ENCODE results near the gene DENND4B.

DENND4B gene

GRCh38 chr1:153968408-153968807, 21.9 kb upstream of the DENND4B start:
- no peak for DNase-seq (ENCODE audit: low read depth in 2 of 2)

- DNase-seq (ENCODE audit: low read depth in 2 of 2), result no peak
Measured at GRCh38 chr1:153968000-153968363, 21.5 kb upstream of the DENND4B start.

- DNase-seq (ENCODE audit: low read depth in 2 of 2), result peak; percentile 68 to 76
Measured at GRCh38 chr1:153967107-153967999, 20.8 kb upstream of the DENND4B start, which contains the start of gene CREB3L4. TSS of gene CREB3L4 (plus strand) at chr1:153967902. CDS start at chr1:153968526, 624 bp downstream.

GRCh38 chr1:153963850-153964331, 17.4 kb upstream of the DENND4B start:
- no peak for DNase-seq (ENCODE audit: low read depth in 2 of 2)

GRCh38 chr1:153963030-153963849, 16.7 kb upstream of the DENND4B start, which contains the start of gene SLC39A1:
TSS of gene SLC39A1 (minus strand) at chr1:153963537. CDS start at chr1:153962715, 822 bp downstream.
- DNase-seq (ENCODE audit: low read depth in 2 of 2), result peak; percentile 88 to 98

GRCh38 chr1:153962088-153963029, 15.8 kb upstream of the DENND4B start:
- DNase-seq (ENCODE audit: low read depth in 2 of 2), result no peak

- DNase-seq (ENCODE audit: low read depth in 2 of 2), result no peak
Measured at GRCh38 chr1:153961421-153961820, 14.9 kb upstream of the DENND4B start.

- no peak for DNase-seq (ENCODE audit: low read depth in 2 of 2)
Measured at GRCh38 chr1:153960206-153960605, 13.7 kb upstream of the DENND4B start.

- DNase-seq (ENCODE audit: low read depth in 2 of 2), result no peak
Measured at GRCh38 chr1:153959454-153959853, 12.9 kb upstream of the DENND4B start.

GRCh38 chr1:153958961-153959260, 12.4 kb upstream of the DENND4B start:
- DNase-seq (ENCODE audit: low read depth in 2 of 2), result no peak

- peak; percentile 94 to 98 for DNase-seq (ENCODE audit: low read depth in 2 of 2)
Measured at GRCh38 chr1:153958111-153958960, 11.8 kb upstream of the DENND4B start, which contains the start of gene CRTC2. TSS of gene CRTC2 (minus strand) at chr1:153958612. CDS start at chr1:153958497, 115 bp downstream.

- DNase-seq (ENCODE audit: low read depth in 2 of 2), result no peak
Measured at GRCh38 chr1:153957744-153958110, 11.2 kb upstream of the DENND4B start.

GRCh38 chr1:153956997-153957715, 10.6 kb upstream of the DENND4B start:
- no peak for DNase-seq (ENCODE audit: low read depth in 2 of 2)

GRCh38 chr1:153954826-153955225, 8.3 kb upstream of the DENND4B start:
- DNase-seq (ENCODE audit: low read depth in 2 of 2), result no peak

GRCh38 chr1:153953859-153954365, 7.4 kb upstream of the DENND4B start:
- no peak for DNase-seq (ENCODE audit: low read depth in 2 of 2)

- DNase-seq (ENCODE audit: low read depth in 2 of 2), result no peak
Measured at GRCh38 chr1:153951801-153952200, 5.3 kb upstream of the DENND4B start.

- no peak for DNase-seq (ENCODE audit: low read depth in 2 of 2)
Measured at GRCh38 chr1:153951183-153951582, 4.7 kb upstream of the DENND4B start.

GRCh38 chr1:153945795-153946621, 510 bp downstream of the DENND4B start:
- peak; percentile 45 to 58 for DNase-seq (ENCODE audit: low read depth in 2 of 2)

Data from stimulated activated CD4-positive, alpha-beta T cell treated with anti-CD3 and anti-CD28 coated beads, Interleukin-12 subunit alpha, Interleukin-12 subunit beta, amount 100 ng/mL, for 24 hours (primary cell).